Prostate gland (tissue), 2 donors: ENCODE measurements around the gene ANXA2.

ENCODE experiments used
- POLR2A ChIP-seq: fragments of 450-650 bp; IDR thresholded peaks from one replicate; pipeline ENCODE4 v1.6.1; 2016; ENCODE audit warnings: antibody characterized with exemption, mild to moderate bottlenecking
- TF ChIP-seq, protein P1 (sequence below), 4 experiments: fragments of 200-600 bp in 2 of 4; fragments of 450-650 bp in 2 of 4; sonication (generic) in 2 of 4; IDR thresholded peaks; 1 replicate in 3 of 4; 2 replicates in 1 of 4; pipeline ENCODE4 v1.5.1; 2016 to 2019; ENCODE audit warnings: antibody characterized with exemption in 4 of 4, mild to moderate bottlenecking in 2 of 4, moderate library complexity in 2 of 4

DNA sequence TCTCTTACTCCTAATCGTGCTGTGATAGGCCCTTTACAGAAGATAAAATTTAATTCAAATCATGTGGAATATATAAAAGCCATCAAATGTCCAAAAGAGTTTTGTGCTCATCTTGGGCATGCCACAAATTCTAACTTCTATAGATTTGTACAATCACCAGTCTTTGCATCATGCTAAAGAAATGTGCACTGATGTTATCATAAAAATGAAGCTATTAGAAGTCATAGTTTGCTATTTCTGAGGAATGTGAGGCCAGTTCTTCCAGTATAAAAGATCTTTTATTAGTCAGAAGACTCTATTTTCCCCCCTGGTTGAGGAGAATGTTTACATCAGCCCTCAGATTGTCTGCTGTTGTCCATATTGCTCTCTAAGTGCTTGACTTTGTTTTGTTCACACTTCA lies 2.1 kb upstream of the ANXA2 start:
- TF ChIP-seq POLR2A, result no peak
- TF ChIP-seq, protein P1, sequence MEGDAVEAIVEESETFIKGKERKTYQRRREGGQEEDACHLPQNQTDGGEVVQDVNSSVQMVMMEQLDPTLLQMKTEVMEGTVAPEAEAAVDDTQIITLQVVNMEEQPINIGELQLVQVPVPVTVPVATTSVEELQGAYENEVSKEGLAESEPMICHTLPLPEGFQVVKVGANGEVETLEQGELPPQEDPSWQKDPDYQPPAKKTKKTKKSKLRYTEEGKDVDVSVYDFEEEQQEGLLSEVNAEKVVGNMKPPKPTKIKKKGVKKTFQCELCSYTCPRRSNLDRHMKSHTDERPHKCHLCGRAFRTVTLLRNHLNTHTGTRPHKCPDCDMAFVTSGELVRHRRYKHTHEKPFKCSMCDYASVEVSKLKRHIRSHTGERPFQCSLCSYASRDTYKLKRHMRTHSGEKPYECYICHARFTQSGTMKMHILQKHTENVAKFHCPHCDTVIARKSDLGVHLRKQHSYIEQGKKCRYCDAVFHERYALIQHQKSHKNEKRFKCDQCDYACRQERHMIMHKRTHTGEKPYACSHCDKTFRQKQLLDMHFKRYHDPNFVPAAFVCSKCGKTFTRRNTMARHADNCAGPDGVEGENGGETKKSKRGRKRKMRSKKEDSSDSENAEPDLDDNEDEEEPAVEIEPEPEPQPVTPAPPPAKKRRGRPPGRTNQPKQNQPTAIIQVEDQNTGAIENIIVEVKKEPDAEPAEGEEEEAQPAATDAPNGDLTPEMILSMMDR (IDR thresholded peaks at IDR 0.05), result no peak
